ACC112 (cell line): ENCODE results near the gene PPP1R16B.
"Not testable (repeated sequence)": the region's sequence is repeated elsewhere in the genome, so short reads cannot be mapped to it uniquely, and the experiment has no call there.

Experiments
- H2AFZ ChIP-seq: fragments of 200-600 bp; sonication (generic); one replicate; pipeline ENCODE4 v1.6.0; 2017; ENCODE audit warnings: antibody characterized with exemption, low read length; ENCODE audit not compliant: unreplicated experiment
- H3K27ac ChIP-seq: fragments of 200-600 bp; sonication (generic); 2 replicates; pipeline ENCODE4 v1.5.1; 2014; ENCODE audit warnings: low read depth, mild to moderate bottlenecking, antibody characterized with exemption, low read length, moderate library complexity
- H3K27me3 ChIP-seq: fragments of 200-600 bp; sonication (generic); 2 replicates; pipeline ENCODE4 v1.6.1; 2014; ENCODE audit warnings: mild to moderate bottlenecking, antibody characterized with exemption, low read length, moderate library complexity, mixed read lengths; ENCODE audit not compliant: insufficient read depth
- H3K36me3 ChIP-seq: fragments of 200-600 bp; sonication (generic); 2 replicates; pipeline ENCODE4 v1.6.1; 2016; ENCODE audit warnings: mild to moderate bottlenecking, antibody characterized with exemption, low read length, moderate library complexity, mixed read lengths; ENCODE audit not compliant: insufficient read depth
- H3K4me1 ChIP-seq: fragments of 200-600 bp; sonication (generic); one replicate; pipeline ENCODE4 v1.6.1; 2016; ENCODE audit warnings: low read length, mixed read lengths; ENCODE audit not compliant: insufficient read depth, unreplicated experiment, control insufficient read depth
- H3K4me3 ChIP-seq: fragments of 200-600 bp; sonication (generic); 2 replicates; pipeline ENCODE4 v1.5.1; 2014; ENCODE audit warnings: mild to moderate bottlenecking, low read depth, low read length
- H3K79me2 ChIP-seq: fragments of 200-600 bp; sonication (generic); one replicate; pipeline ENCODE4 v1.6.0; 2016; ENCODE audit warnings: low read length; ENCODE audit not compliant: control insufficient read depth, unreplicated experiment, insufficient read depth

PPP1R16B gene

GRCh38 chr20:38791940-38792339, 13.6 kb upstream of the PPP1R16B start:
- no peaks in the 10 kb centered on the region for H3K79me2 ChIP-seq
- no peak overlapping the region for H3K27ac ChIP-seq
- H3K27me3 ChIP-seq = peaks cover 8% of the 10 kb centered on the region; the same call in 1 of the 2 replicates
- H3K4me3 ChIP-seq = no peak overlapping the region
- no peak overlapping the region for H2AFZ ChIP-seq
- no peaks in the 10 kb centered on the region for H3K36me3 ChIP-seq
- H3K4me1 ChIP-seq = peaks cover 4% of the 10 kb centered on the region

- not testable (repeated sequence) for H2AFZ ChIP-seq, H3K79me2 ChIP-seq, H3K4me3 ChIP-seq, H3K4me1 ChIP-seq, H3K36me3 ChIP-seq, H3K27ac ChIP-seq
- H3K27me3 ChIP-seq = peaks cover 15% of the 10 kb centered on the region; the same call in 1 of the 2 replicates
Observed at GRCh38 chr20:38794057-38794456, 11.4 kb upstream of the PPP1R16B start.

- no peaks in the 10 kb centered on the region for H3K36me3 ChIP-seq
- no peak overlapping the region for H3K27ac ChIP-seq
- no peak overlapping the region for H3K4me3 ChIP-seq
- no peaks in the 10 kb centered on the region for H3K79me2 ChIP-seq
- no peaks in the 10 kb centered on the region for H3K4me1 ChIP-seq
- peaks cover 15% of the 10 kb centered on the region; the same call in 1 of the 2 replicates for H3K27me3 ChIP-seq
- no peak overlapping the region for H2AFZ ChIP-seq
Observed at GRCh38 chr20:38798266-38798665, 7.2 kb upstream of the PPP1R16B start.

- Histone ChIP-seq H3K27ac (no peak overlapping the region), H3K4me1 (no peaks in the 10 kb centered on the region), H3K36me3 (no peaks in the 10 kb centered on the region), H3K79me2 (no peaks in the 10 kb centered on the region), H3K27me3 (peaks cover 19% of the 10 kb centered on the region; the same call in 1 of the 2 replicates), H2AFZ (no peak overlapping the region), H3K4me3 (no peak overlapping the region)
Observed at GRCh38 chr20:38799203-38799602, 6.3 kb upstream of the PPP1R16B start.

GRCh38 chr20:38800882-38801281, 4.6 kb upstream of the PPP1R16B start:
- Histone ChIP-seq H3K27me3 (peaks cover 28% of the 10 kb centered on the region), H3K4me1 (no peaks in the 10 kb centered on the region)

GRCh38 chr20:38804221-38804620, 1.3 kb upstream of the PPP1R16B start:
- peaks cover 49% of the 10 kb centered on the region for H3K27me3 ChIP-seq
- H3K4me1 ChIP-seq = no peaks in the 10 kb centered on the region
- H3K36me3 ChIP-seq = no peaks in the 10 kb centered on the region
- no peak overlapping the region for H3K4me3 ChIP-seq
- H2AFZ ChIP-seq = no peak overlapping the region
- no peaks in the 10 kb centered on the region for H3K79me2 ChIP-seq
- no peak overlapping the region for H3K27ac ChIP-seq

More at GRCh38 chr20:38800882-38801281, 4.6 kb upstream of the PPP1R16B start:
- Histone ChIP-seq H3K79me2 (no peaks in the 10 kb centered on the region), H3K27ac (no peak overlapping the region), H2AFZ (no peak overlapping the region), H3K36me3 (no peaks in the 10 kb centered on the region), H3K4me3 (no peak overlapping the region)

- H3K79me2 ChIP-seq = no peaks in the 10 kb centered on the region
- no peak overlapping the region for H3K4me3 ChIP-seq
- no peak overlapping the region for H3K27ac ChIP-seq
- H2AFZ ChIP-seq = no peak overlapping the region
- no peaks in the 10 kb centered on the region for H3K4me1 ChIP-seq
- H3K36me3 ChIP-seq = no peaks in the 10 kb centered on the region
- peaks cover 55% of the 10 kb centered on the region for H3K27me3 ChIP-seq
Observed at GRCh38 chr20:38804682-38805501, 605 bp upstream of the PPP1R16B start.

- Histone ChIP-seq H3K27ac (no peak overlapping the region), H3K4me3 (peak overlapping the region; percentile 60), H3K79me2 (no peaks in the 10 kb centered on the region), H3K27me3 (peaks cover 69% of the 10 kb centered on the region), H2AFZ (peak overlapping the region; percentile 28), H3K4me1 (no peaks in the 10 kb centered on the region), H3K36me3 (no peaks in the 10 kb centered on the region)
Observed at GRCh38 chr20:38805958-38806854, 709 bp downstream of the PPP1R16B start.

GRCh38 chr20:38806855-38807655, 1.6 kb downstream of the PPP1R16B start:
- no peaks in the 10 kb centered on the region for H3K36me3 ChIP-seq
- no peak overlapping the region for H3K27ac ChIP-seq
- peak overlapping the region; percentile 60 for H3K4me3 ChIP-seq
- no peaks in the 10 kb centered on the region for H3K4me1 ChIP-seq
- H3K27me3 ChIP-seq = peaks cover 77% of the 10 kb centered on the region
- no peaks in the 10 kb centered on the region for H3K79me2 ChIP-seq
- H2AFZ ChIP-seq = no peak overlapping the region

- no peaks in the 10 kb centered on the region for H3K36me3 ChIP-seq
- no peak overlapping the region for H3K27ac ChIP-seq
- H3K4me1 ChIP-seq = no peaks in the 10 kb centered on the region
- H3K4me3 ChIP-seq = no peak overlapping the region
- H3K79me2 ChIP-seq = no peaks in the 10 kb centered on the region
- H3K27me3 ChIP-seq = peaks cover 92% of the 10 kb centered on the region
- H2AFZ ChIP-seq = no peak overlapping the region
Observed at GRCh38 chr20:38809942-38810341, 4.4 kb downstream of the PPP1R16B start.
